EL (cell line): ENCODE data around the gene BRAP.
A peak's percentile ranks its signal among the peaks of the same experiment; 100 is the strongest.
"Not testable (repeated sequence)": the region's sequence is repeated elsewhere in the genome, so short reads cannot be mapped to it uniquely, and the experiment has no call there.

Experiments
- DNase-seq: peaks from one replicate; pipeline ENCODE4 v3.0.0-alpha.2; 2016

The BRAP gene

GRCh38 chr12:111672822-111673381 is 12.9 kb downstream of the BRAP start:
- DNase-seq = no peak

DNA sequence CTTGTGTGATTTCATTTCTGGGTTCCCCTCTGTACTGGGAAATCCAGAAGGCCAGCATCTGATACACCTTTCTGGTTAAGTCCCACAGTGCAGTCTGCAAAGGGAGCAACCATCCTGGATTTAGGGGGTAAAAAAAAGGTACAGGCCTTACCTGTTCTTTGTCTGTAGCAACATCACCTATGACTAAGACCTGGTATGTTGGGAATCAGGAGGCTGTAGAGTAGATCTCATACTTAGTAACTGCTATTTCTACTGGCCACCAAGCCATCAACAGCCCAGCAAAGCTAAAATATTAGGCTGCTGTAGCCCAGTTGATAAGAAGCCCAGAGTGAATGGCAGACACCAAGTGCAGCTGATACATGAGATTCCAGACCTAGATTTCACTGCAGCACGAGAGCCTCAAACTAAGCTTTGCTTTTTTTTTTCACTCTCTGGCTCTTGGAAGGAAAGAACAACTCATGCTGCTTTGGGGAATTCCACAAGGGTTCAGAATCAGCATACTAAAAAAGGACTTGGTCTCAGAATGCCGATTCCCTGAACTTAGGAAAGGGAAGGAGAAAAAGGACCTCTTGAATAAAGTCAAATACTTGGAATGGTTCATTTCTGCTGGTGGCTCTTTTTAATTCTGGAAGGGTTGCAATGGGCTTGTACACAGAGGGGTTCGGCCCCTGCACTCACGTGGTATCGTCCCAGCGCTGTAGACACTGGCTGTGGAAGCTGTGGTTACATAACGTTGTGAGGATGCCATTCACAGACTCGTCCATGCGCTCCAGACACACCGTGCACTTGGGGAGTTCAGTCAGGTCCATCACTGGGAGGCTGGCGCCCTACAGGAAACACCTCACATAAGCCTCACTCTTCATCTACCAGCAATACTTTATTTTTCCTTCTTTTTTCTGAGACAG is 20.5 kb downstream of the BRAP start:
- DNase-seq = no peak

GRCh38 chr12:111664499-111664898 is 21.3 kb downstream of the BRAP start:
- DNase-seq = no peak

DNA sequence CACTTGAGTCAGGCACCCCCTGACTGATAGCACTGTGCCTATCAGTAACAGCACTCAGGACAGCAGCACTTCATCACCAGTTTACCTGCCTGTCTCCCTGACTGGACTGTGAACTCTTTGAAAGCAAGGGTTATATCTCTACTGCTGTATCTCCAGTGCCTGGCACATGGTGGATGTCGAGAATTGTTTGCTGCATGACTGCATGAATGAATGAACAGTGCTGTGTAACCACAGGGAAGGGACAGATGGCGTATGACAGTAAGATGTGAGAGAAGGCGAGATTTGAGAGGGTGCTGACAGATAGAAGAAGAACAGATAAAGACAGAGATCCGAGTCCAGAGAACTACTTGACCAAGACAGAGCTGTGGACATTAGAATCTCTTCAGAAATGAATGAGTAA is 29.7 kb downstream of the BRAP start:
- DNase-seq = no peak

DNA sequence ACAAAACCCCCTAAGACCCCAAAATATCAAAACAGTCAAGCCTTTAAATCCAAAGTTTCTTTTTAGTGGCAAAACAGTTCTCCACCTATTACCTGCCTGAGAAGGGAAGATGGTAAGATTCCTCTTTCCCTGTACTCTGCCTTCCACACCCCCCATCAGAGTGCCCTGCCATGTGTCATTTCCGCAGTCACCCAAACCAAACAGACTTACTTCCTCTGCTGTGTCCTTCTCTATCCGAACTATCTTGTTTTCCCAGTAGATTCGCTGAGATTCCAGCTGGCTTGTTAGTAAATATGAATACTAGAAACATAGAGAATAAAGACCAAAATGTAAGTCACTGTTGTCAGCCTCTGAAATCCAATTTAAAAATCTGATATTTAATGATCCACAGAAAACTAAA is 30.4 kb downstream of the BRAP start:
- DNase-seq = no peak

DNA sequence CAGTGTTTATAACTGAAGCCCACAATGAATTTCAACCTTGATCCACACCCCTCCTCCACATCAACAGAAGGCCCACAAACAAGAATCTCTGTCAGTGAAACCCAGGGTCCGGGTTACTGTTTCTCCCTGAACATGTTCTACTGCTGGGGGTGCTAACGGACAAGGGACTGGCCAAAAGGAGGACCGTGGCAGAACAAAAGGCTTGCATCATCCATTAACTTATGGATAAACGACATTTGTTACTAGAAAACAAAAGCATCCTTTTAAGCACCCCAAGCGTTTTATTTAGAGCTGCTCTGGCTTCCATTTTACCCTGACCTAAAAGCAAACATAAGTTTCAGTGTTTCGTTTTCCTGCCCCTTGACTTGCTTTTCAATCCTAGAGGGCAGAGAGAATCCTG is 32.2 kb downstream of the BRAP start:
- no peak for DNase-seq

- not testable (repeated sequence) for DNase-seq
Observed at GRCh38 chr12:111652530-111652929, 33.2 kb downstream of the BRAP start.

GRCh38 chr12:111650912-111651311 is 34.8 kb downstream of the BRAP start:
- no peak for DNase-seq

DNA sequence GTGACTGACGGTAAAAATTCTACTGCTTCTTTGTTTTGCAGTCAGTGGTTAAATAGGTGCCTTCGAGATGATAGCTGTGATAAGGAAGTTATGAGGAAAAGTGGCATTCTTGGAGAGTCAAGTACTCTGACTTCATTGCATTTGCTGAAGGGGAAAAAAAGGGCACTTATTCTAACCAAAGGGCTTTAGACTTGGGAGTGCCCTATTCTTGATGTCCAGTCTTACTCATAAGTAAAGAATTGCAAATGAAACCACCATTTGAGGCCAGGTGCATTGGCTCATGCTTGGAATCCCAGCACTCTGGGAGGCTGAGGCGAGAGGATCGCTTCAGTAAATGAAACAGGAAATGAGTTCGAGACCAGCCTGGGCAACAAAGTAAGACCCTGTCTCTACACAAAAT is 40.3 kb downstream of the BRAP start:
- DNase-seq = peak; percentile 63

- DNase-seq = peak; percentile 20
Observed at GRCh38 chr12:111643427-111643826, 42.3 kb downstream of the BRAP start.

DNA sequence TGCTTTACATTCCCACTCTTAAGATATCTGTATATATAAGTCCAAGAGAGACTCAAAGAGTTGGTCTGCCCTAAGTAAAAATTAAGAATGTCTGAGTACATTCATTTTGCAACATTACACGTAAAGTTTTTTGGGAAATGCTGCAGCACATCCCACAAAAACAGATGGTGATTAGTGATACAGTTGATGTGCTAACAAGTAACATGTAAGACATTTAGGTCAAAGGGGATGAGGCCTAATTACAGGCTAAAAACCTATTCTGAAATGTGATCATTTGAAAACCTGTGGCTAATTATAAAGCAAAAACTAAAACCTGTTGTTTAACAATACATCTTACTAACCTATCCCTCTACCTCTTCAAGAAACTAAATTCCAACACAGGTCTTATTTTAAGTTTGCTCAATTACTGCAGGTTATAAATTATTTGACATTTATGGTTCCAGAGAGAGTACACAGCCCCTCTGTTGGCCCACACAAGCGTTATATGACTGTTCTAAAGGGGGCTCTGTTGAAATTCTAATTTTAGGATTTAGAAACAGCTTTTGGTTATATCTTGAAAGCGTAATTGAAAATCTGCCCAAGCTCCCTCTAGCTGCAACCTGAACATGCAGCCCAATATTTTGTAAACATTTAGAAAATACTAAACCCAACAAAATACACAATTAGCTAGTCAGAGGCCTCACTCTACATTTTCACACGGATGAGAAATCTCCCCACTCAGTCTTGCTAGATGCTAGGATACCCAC is 42.9 kb downstream of the BRAP start:
- DNase-seq = no peak

- no peak for DNase-seq
Observed at GRCh38 chr12:111640506-111640905, 45.2 kb downstream of the BRAP start.

- no peak for DNase-seq
Observed at GRCh38 chr12:111638556-111638955, 47.2 kb downstream of the BRAP start.

DNA sequence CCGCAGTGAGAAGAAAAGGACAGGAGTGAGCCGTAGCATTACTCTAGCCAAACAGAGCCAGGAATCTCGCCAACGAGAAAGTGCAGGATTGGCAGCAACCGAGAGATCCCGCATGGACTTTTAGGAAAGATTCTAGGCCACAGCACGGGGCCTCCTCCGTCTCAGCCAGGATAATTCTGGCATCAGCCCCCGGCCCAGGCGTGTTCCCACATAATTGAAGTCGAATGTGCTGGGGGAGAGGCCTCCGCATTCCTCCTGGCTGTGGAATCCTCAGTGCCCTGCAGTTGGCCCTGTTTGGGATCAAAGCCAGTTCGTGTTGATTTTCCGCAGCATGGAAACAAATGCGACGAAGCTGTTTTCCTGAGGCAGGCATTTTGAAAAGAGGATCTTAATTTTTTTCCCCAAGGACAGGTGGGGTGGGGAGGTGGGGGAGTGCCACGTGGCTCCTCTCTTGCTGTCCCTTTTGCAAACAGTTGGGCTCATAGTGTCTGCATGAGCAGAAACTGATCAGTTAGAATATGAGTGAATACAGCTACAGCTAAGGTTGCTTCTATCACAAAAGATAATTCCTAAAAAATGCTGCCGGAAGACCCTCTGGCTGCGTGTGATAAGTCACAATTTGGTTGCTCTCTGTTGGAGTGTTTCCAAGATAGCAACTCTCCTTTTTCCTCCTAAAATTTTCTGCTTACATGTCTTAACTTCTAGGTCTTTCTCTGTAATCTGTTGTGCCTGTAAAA is 49.4 kb downstream of the BRAP start:
- DNase-seq = peak; percentile 38

- peak; percentile 8 for DNase-seq
Observed at GRCh38 chr12:111635524-111635923, 50.2 kb downstream of the BRAP start.

DNA sequence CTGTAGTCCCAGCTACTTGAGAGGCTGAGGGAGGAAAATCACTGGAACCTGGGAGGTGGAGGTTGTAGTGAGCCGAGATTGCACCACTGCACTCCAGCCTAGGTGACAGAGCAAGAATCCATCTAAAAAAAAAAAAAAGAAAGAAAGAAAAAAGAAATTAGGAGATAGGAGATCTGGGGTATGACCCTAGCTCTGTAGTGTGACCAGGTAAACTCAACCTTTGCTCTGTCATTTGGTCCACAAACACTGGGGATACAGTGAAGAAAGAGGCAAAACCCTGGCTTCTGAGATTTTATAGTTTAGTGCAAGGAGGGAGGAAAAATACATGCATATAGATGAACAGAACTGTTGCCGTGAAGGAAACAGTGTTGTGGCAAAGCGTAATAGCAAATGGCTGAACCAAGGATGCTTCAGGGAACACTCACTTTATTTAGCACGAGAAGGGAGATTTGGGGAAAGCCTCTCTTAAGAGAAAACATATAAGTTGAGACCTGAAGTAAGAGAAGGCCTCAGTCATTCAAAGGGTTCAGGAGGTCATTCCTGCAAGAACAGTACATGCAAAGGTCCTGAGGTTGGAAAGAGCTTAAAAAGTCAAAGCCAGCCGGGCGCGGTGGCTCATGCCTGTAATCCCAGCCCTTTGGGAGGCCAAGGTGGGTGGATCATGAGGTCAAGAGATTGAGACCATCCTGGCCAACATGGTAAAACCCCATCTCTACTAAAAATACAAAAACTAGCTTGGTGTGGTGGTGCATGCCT is 57.1 kb downstream of the BRAP start:
- no peak for DNase-seq

DNA sequence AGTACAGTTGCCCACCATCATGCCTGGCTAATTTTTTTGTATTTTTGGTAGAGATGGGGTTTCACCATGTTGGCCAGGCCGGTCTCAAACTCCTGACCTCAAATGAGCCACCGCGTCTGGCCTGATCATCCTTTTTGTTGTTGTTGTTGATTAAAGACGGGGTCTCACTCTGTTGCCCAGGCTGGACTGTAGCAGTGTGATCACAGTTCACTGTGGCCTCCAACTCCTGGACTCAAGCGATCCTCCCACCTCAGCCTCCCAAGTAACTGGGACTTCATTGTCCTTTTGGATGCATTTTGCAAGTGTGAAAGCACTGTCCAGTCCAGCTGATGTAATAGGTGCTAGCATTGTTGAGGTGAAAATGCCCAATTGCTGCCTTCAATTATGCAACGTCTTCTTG is 59.5 kb downstream of the BRAP start:
- DNase-seq = no peak

- no peak for DNase-seq
Observed at GRCh38 chr12:111624540-111624939, 61.2 kb downstream of the BRAP start.

DNA sequence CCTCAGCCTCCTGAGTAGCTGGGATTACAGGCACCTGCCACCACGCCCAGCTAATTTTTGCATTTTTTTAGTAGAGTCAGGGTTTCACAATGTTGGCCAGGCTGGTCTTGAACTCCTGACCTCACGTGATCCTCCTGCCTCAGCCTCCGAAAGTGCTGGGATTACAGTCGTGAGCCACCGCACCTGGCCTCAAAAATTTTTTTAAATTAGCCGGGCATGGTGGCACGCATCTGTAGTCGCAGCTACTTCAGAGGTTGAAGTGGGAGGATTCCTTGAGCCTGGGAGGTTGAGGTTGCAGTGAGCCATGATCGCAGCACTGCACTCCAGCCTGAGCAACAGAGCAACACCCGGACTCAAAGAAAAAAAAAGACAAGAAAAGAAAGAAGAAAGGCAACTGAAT is 67.9 kb downstream of the BRAP start:
- DNase-seq = not testable (repeated sequence)

DNA sequence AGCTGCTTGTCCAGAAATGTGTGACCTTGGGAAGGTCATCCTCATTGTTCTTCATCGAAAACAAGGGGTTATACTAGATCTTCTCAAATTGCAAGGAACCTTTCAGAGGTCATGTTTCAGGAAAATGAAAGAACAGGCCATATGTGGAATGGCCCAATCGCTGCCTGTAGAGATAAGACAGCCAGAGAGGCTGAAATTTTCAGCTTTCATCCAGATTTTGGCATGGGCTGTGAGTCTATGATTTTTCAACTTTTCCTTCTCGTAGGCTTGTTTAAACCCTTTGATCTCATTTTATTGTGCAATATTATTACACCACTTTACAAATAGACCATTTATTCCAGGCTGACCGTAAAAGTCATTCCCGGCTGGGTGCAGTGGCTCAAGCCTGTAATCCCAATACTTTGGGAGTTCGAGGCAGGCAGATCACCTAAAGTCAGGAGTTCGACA is 69.6 kb downstream of the BRAP start:
- no peak for DNase-seq

DNA sequence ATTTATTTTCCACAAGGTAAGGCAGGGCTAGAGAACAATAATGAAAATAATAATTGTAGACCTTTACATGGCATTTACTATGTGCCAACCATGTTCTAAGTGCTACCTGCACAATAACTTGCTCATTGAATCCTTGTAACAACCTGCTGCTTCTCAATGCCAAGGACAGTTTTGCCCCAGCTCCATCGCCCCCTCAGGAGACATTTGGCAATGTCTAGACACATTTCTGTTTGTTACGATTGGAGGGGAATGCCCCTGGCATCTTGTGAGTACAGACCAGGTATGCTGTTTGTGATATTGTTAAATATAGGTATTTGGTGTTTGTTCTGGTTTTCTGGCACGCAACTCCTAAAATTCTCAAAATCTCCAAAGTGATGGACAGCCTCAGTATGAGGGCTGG is 78.5 kb downstream of the BRAP start:
- no peak for DNase-seq

- no peak for DNase-seq
Observed at GRCh38 chr12:111606767-111607230, 79.0 kb downstream of the BRAP start.
